SU-DHL-6 (cell line): ENCODE measurements around the gene DAAM2.

ENCODE experiments used
- H2AFZ ChIP-seq: fragments of 200-600 bp; sonication (generic); 2 replicates; pipeline ENCODE4 v1.6.1; 2014; ENCODE audit warnings: low read depth, mild to moderate bottlenecking, moderate library complexity, mixed read lengths, antibody characterized with exemption, low read length; ENCODE audit not compliant: severe bottlenecking
- H3F3A ChIP-seq: fragments of 200-600 bp; shearing (Covaris generic); 2 replicates; pipeline ENCODE4 v1.6.0; 2016; ENCODE audit warnings: antibody characterized with exemption, mild to moderate bottlenecking; ENCODE audit not compliant: insufficient read depth
- H3K27ac ChIP-seq: fragments of 200-600 bp; sonication (generic); 2 replicates; pipeline ENCODE4 v1.5.1; 2016; ENCODE audit warnings: low read depth, mild to moderate bottlenecking, low read length, moderate library complexity, mixed read lengths
- H3K27me3 ChIP-seq: fragments of 200-600 bp; sonication (generic), shearing (Covaris generic); 2 replicates; pipeline ENCODE4 v1.6.0; 2014; ENCODE audit warnings: mild to moderate bottlenecking, low read length
- H3K36me3 ChIP-seq: fragments of 200-600 bp; sonication (generic); 2 replicates; pipeline ENCODE4 v1.6.1; 2014; ENCODE audit warnings: mild to moderate bottlenecking, low read length, mixed read lengths
- H3K4me2 ChIP-seq: fragments of 300-600, 200-600 bp; shearing (Covaris generic), sonication (generic); 2 replicates; pipeline ENCODE4 v1.6.0; 2014; ENCODE audit warnings: low read length, low read depth, mild to moderate bottlenecking; ENCODE audit not compliant: poor library complexity, severe bottlenecking
- H3K4me3 ChIP-seq: fragments of 200-600 bp; sonication (generic); 2 replicates; pipeline ENCODE4 v1.5.1; 2014; ENCODE audit warnings: antibody characterized with exemption, low read length, mild to moderate bottlenecking, mixed read lengths; ENCODE audit not compliant: insufficient read depth, poor library complexity, severe bottlenecking
- H3K79me2 ChIP-seq: fragments of 200-600 bp; sonication (generic); 2 replicates; pipeline ENCODE4 v1.6.1; 2014; ENCODE audit warnings: mild to moderate bottlenecking, low read length, moderate library complexity; ENCODE audit not compliant: insufficient read depth
- H3K9ac ChIP-seq: fragments of 200-600 bp; sonication (generic); 2 replicates; pipeline ENCODE4 v1.7.0; 2014; ENCODE audit warnings: mild to moderate bottlenecking, low read length
- H3K9me2 ChIP-seq: fragments of 200-600 bp; sonication (generic); replicated peaks from 2 replicates; pipeline ENCODE4 v1.6.1; 2014; ENCODE audit warnings: low read length; ENCODE audit not compliant: insufficient read depth
- H3K9me3 ChIP-seq: fragments of 200-600 bp; sonication (generic); 2 replicates; pipeline ENCODE4 v1.6.1; 2014; ENCODE audit warnings: low read length, mixed read lengths; ENCODE audit not compliant: insufficient read depth
- H4K20me1 ChIP-seq: fragments of 200-600 bp; sonication (generic); 2 replicates; pipeline ENCODE4 v1.6.1; 2014; ENCODE audit warnings: low read depth, mild to moderate bottlenecking, antibody characterized with exemption, low read length, moderate library complexity, mixed read lengths
- CTCF ChIP-seq: fragments of 200-600 bp; sonication (generic); IDR thresholded peaks from one replicate; pipeline ENCODE4 v1.5.1; 2017; ENCODE audit warnings: antibody characterized with exemption, mild to moderate bottlenecking, low read length, moderate library complexity; ENCODE audit not compliant: insufficient read depth, poor library complexity, severe bottlenecking
- EZH2phosphoT487 ChIP-seq: fragments of 200-600 bp; sonication (generic), shearing (Covaris generic); conservative IDR thresholded peaks from 2 replicates; pipeline ENCODE4 v1.6.1; 2018; ENCODE audit warnings: mild to moderate bottlenecking, antibody characterized with exemption, low read length, moderate library complexity, mixed read lengths

Gene DAAM2

GRCh38 chr6:39892490-39893129 lies 100.4 kb downstream of the DAAM2 start:
- Histone ChIP-seq H3K9me3 (no peaks in the 10 kb centered on the region), H3K27ac (no peak overlapping the region), H3K36me3 (no peaks in the 10 kb centered on the region), H3F3A (no peaks in the 10 kb centered on the region), H3K27me3 (no peaks in the 10 kb centered on the region), H4K20me1 (no peaks in the 10 kb centered on the region), H3K9me2 (no peaks in the 10 kb centered on the region), H2AFZ (no peak overlapping the region), H3K9ac (no peak overlapping the region), H3K79me2 (no peaks in the 10 kb centered on the region), H3K4me2 (no peak overlapping the region), H3K4me3 (no peak overlapping the region)
- TF ChIP-seq EZH2phosphoT487 (no peak), CTCF (peak; percentile 24)

- Histone ChIP-seq H3K27ac (no peak overlapping the region), H3K4me3 (no peak overlapping the region), H3K79me2 (no peaks in the 10 kb centered on the region), H3K4me2 (no peak overlapping the region), H3F3A (no peaks in the 10 kb centered on the region), H2AFZ (no peak overlapping the region), H3K9me2 (no peaks in the 10 kb centered on the region), H3K36me3 (no peaks in the 10 kb centered on the region), H3K9me3 (no peaks in the 10 kb centered on the region), H3K27me3 (no peaks in the 10 kb centered on the region), H3K9ac (no peak overlapping the region), H4K20me1 (no peaks in the 10 kb centered on the region)
- no peak for TF ChIP-seq CTCF
- TF ChIP-seq EZH2phosphoT487 = no peak
These were observed 101.1 kb downstream of the DAAM2 start for GRCh38 chr6:39893286-39893685.

- TF ChIP-seq CTCF (no peak), EZH2phosphoT487 (no peak)
- Histone ChIP-seq H3K27ac (no peak overlapping the region), H3K9me2 (no peaks in the 10 kb centered on the region), H4K20me1 (no peaks in the 10 kb centered on the region), H3K79me2 (no peaks in the 10 kb centered on the region), H3K27me3 (no peaks in the 10 kb centered on the region), H3F3A (no peaks in the 10 kb centered on the region), H3K4me3 (no peak overlapping the region), H3K9me3 (no peaks in the 10 kb centered on the region), H3K9ac (no peak overlapping the region), H2AFZ (no peak overlapping the region), H3K36me3 (no peaks in the 10 kb centered on the region), H3K4me2 (no peak overlapping the region)
These were observed 104.5 kb downstream of the DAAM2 start for GRCh38 chr6:39896701-39897100.
